Upper lobe of left lung (tissue), 6 donors: ENCODE data around the gene ZNF496. TPM values are rescaled to one million over a fixed set of nuclear protein-coding genes. Genes with fewer than 3 reads are reported as not detected.

Experiments used
- ATAC-seq, 2 donors: fragments of 200-7000 bp; cut with Tn5 transposase; one replicate each; pipeline ENCODE4 v1.9.1; 2022; ENCODE audit warnings: mild to moderate bottlenecking in 2 of 2, moderate library complexity in 2 of 2; ENCODE audit not compliant: low FRiP score in 2 of 2
- DNase-seq, 2 donors: peaks; one replicate each; pipeline ENCODE4 v3.0.0-alpha.2; 2019 to 2020
- H3K27ac ChIP-seq, 4 donors: fragments of 200-600 bp; sonication (generic); one replicate each; pipeline ENCODE4 v1.5.1; 2016 to 2019
- H3K27me3 ChIP-seq, 4 donors: fragments of 200-600 bp; sonication (generic); one replicate each; pipeline ENCODE4 v1.5.1; 2017 to 2019
- H3K36me3 ChIP-seq, 4 donors: fragments of 200-600 bp; sonication (generic); one replicate each; pipeline ENCODE4 v1.5.1; 2016 to 2019
- H3K4me1 ChIP-seq, 4 donors: fragments of 200-600 bp; sonication (generic); one replicate each; pipeline ENCODE4 v1.5.1; 2018 to 2019
- H3K4me3 ChIP-seq, 4 donors: fragments of 200-600 bp; sonication (generic); one replicate each; pipeline ENCODE4 v1.5.1; 2017 to 2019; ENCODE audit warnings: mild to moderate bottlenecking in 2 of 4, moderate library complexity in 1 of 4
- H3K9me3 ChIP-seq, 4 donors: fragments of 200-600 bp; sonication (generic); one replicate each; pipeline ENCODE4 v1.5.1; 2018 to 2019
- CTCF ChIP-seq, 6 experiments: fragments of 450-650 bp in 4 of 6; fragments of 200-600 bp in 2 of 6; sonication (generic) in 2 of 6; IDR thresholded peaks; one replicate each; pipeline ENCODE4 v1.5.1; 2016 to 2019; ENCODE audit warnings: antibody characterized with exemption in 6 of 6
- EP300 ChIP-seq, 4 donors: sonication (generic); formaldehyde crosslinking; IDR thresholded peaks; one replicate each; pipeline ENCODE4 v1.5.1; 2017; ENCODE audit warnings: antibody characterized with exemption in 4 of 4, control low read depth in 2 of 4
- POLR2A ChIP-seq, 4 donors: fragments of 450-650 bp; IDR thresholded peaks; one replicate each; pipeline ENCODE4 v1.5.1; 2016 to 2017; ENCODE audit warnings: antibody characterized with exemption in 4 of 4, mild to moderate bottlenecking in 2 of 4
- POLR2AphosphoS5 ChIP-seq, 2 donors: sonication (generic); formaldehyde crosslinking; IDR thresholded peaks; one replicate each; pipeline ENCODE4 v1.5.1; 2017; ENCODE audit warnings: antibody characterized with exemption in 2 of 2
- WGBS, 2 donors: methylation state at CpG; one replicate each; pipeline ENCODE4 v1.1.5; 2017 to 2018; 5-methylcytosine and 5-hydroxymethylcytosine counted together
- total RNA-seq, 6 donors: library from RNA; depleted of rRNA in 4 of 6; stranded (reverse); fragments of >200 nt in 4 of 6; gene quantifications; one replicate each; pipeline versions ENCODE4 v1.1.0 to v1.2.1, GENCODE V29; 2016 to 2021
- donor health status: DM: no; HTN: no; CAD: no; lungs with moderate emphysema.
- donor health status: DM: no; HTN: yes; CAD: no; lungs with severe emphysema.

Gene ZNF496
- total RNA-seq, 6 donors from 2014 or later: 20.8 to 59.7 (median 27.2) TPM

GRCh38 chr1:247334378-247335133, 2.9 kb upstream of the ZNF496 start:
- H3K4me3 ChIP-seq: no peak overlapping the region
- H3K27me3 ChIP-seq: no peaks in the 10 kb centered on the region
- ATAC-seq (no peak), DNase-seq (no peak)
- no peak overlapping the region for H3K27ac ChIP-seq
- peaks cover 16 to 28% (median 22%) of the 10 kb centered on the region in 4 donors for H3K4me1 ChIP-seq
- peaks cover 0 to 5% (median 1%) of the 10 kb centered on the region in 4 donors for H3K36me3 ChIP-seq
- no peaks in the 10 kb centered on the region for H3K9me3 ChIP-seq
- WGBS, 2 donors: 82 to 89% methylated on average over 11 of the region's 11 CpGs
- TF ChIP-seq EP300 (IDR thresholded peaks at IDR 0.05) (no peak), CTCF (IDR thresholded peaks at IDR 0.05) (no peak), POLR2AphosphoS5 (IDR thresholded peaks at IDR 0.05) (no peak), POLR2A (IDR thresholded peaks at IDR 0.05) (no peak)

- peak overlapping the region; percentile 93 to 99 (median 97) for H3K4me3 ChIP-seq
- WGBS, 2 donors: 29 to 41% methylated on average over 24 to 28 of the region's 28 CpGs
- H3K27me3 ChIP-seq: no peaks in the 10 kb centered on the region
- H3K36me3 ChIP-seq: peaks cover 2 to 23% (median 18%) of the 10 kb centered on the region in 4 donors
- peak in 1 of 2 donors; percentile 61 for DNase-seq
- TF ChIP-seq POLR2AphosphoS5 (IDR thresholded peaks at IDR 0.05) (peak in 1 of 2 donors; percentile 24), POLR2A (IDR thresholded peaks at IDR 0.05) (peak in 1 of 4 donors; percentile 37), EP300 (IDR thresholded peaks at IDR 0.05) (no peak)
- ATAC-seq: peak in 1 of 2 donors; percentile 25
- peaks cover 16 to 28% (median 22%) of the 10 kb centered on the region in 4 donors for H3K4me1 ChIP-seq
- H3K27ac ChIP-seq: peak overlapping the region; percentile 90 to 94 (median 90)
- no peaks in the 10 kb centered on the region for H3K9me3 ChIP-seq
These were observed 1.1 kb upstream of the ZNF496 start for GRCh38 chr1:247332623-247333361.

- no peaks in the 10 kb centered on the region for H3K27me3 ChIP-seq
- 3 to 10% methylated on average over 5 to 15 of the region's 38 CpGs for WGBS, 2 donors
- TF ChIP-seq CTCF (IDR thresholded peaks at IDR 0.05): no peak
- TF ChIP-seq EP300 (IDR thresholded peaks at IDR 0.05): no peak
- TF ChIP-seq POLR2AphosphoS5 (IDR thresholded peaks at IDR 0.05): no peak
- TF ChIP-seq POLR2A (IDR thresholded peaks at IDR 0.05): no peak
These were observed 552 bp upstream of the ZNF496 start for GRCh38 chr1:247332215-247332622.

GRCh38 chr1:247331172-247331524, 519 bp downstream of the ZNF496 start:
- Histone ChIP-seq H3K36me3 (peaks cover 2 to 39% (median 20%) of the 10 kb centered on the region in 4 donors), H3K27ac (peak overlapping the region; percentile 90 to 94 (median 90)), H3K4me3 (peak overlapping the region; percentile 93 to 99 (median 97)), H3K4me1 (peaks cover 16 to 28% (median 22%) of the 10 kb centered on the region in 4 donors), H3K9me3 (no peaks in the 10 kb centered on the region), H3K27me3 (no peaks in the 10 kb centered on the region)
- peak; percentile 81 to 88 for ATAC-seq
- 0% methylated on average over 17 to 30 of the region's 36 CpGs for WGBS, 2 donors
- peak; percentile 81 to 94 for DNase-seq
- TF ChIP-seq POLR2AphosphoS5 (IDR thresholded peaks at IDR 0.05) (peak; percentile 45 to 62), EP300 (IDR thresholded peaks at IDR 0.05) (no peak), POLR2A (IDR thresholded peaks at IDR 0.05) (peak; percentile 60 to 86 (median 71))

More at GRCh38 chr1:247332215-247332622, 552 bp upstream of the ZNF496 start:
- H3K4me3 ChIP-seq: peak overlapping the region; percentile 93 to 99 (median 97)
- peaks cover 16 to 28% (median 22%) of the 10 kb centered on the region in 4 donors for H3K4me1 ChIP-seq
- ATAC-seq (peak in 1 of 2 donors; percentile 65), DNase-seq (peak; percentile 45 to 92)
- H3K27ac ChIP-seq: peak overlapping the region; percentile 90 to 94 (median 90)
- no peaks in the 10 kb centered on the region for H3K9me3 ChIP-seq
- peaks cover 2 to 29% (median 18%) of the 10 kb centered on the region in 4 donors for H3K36me3 ChIP-seq

- TF ChIP-seq EP300 (IDR thresholded peaks at IDR 0.05) (no peak), POLR2A (IDR thresholded peaks at IDR 0.05) (no peak), POLR2AphosphoS5 (IDR thresholded peaks at IDR 0.05) (no peak), CTCF (IDR thresholded peaks at IDR 0.05) (no peak)
- DNase-seq (peak in 1 of 2 donors; percentile 24), ATAC-seq (no peak)
- H3K27me3 ChIP-seq: no peaks in the 10 kb centered on the region
- H3K36me3 ChIP-seq: peaks cover 2 to 44% (median 20%) of the 10 kb centered on the region in 4 donors
- H3K9me3 ChIP-seq: no peaks in the 10 kb centered on the region
- WGBS, 2 donors: 40 to 58% methylated on average over 10 to 11 of the region's 37 CpGs
- H3K4me3 ChIP-seq: peak overlapping the region; percentile 93 to 99 (median 97)
- H3K27ac ChIP-seq: peak overlapping the region; percentile 90 to 94 (median 90)
- peaks cover 16 to 28% (median 22%) of the 10 kb centered on the region in 4 donors for H3K4me1 ChIP-seq
These were observed 1.0 kb downstream of the ZNF496 start for GRCh38 chr1:247330548-247331171.
